Liver (tissue), 9 donors: Measurements from ENCODE around the gene IQCE. TPM values are rescaled to one million over a fixed set of nuclear protein-coding genes. Genes with fewer than 3 reads are reported as not detected.

ENCODE experiments used
- DNase-seq: peaks from one replicate; pipeline ENCODE4 v3.0.0-alpha.2; 2017; ENCODE audit warnings: low spot score
- H3K27ac ChIP-seq, 2 donors: one replicate each; pipeline ENCODE4 v1.7.0; 2013; ENCODE audit warnings: inconsistent platforms in 2 of 2, low read length in 2 of 2, control low read depth in 1 of 2, low read depth in 1 of 2, mild to moderate bottlenecking in 1 of 2
- H3K27me3 ChIP-seq, 4 donors: one replicate each; pipeline versions ENCODE4 v1.6.1 to v1.7.0; 2013; ENCODE audit warnings: low read length in 3 of 4, inconsistent platforms in 1 of 4, mild to moderate bottlenecking in 1 of 4, moderate library complexity in 1 of 4; ENCODE audit not compliant: control insufficient read depth in 4 of 4, insufficient read depth in 4 of 4
- H3K36me3 ChIP-seq, 4 donors: one replicate each; pipeline versions ENCODE4 v1.6.1 to v1.7.0; 2013; ENCODE audit warnings: low read length in 3 of 4, mild to moderate bottlenecking in 3 of 4, low read depth in 1 of 4, moderate library complexity in 1 of 4; ENCODE audit not compliant: control insufficient read depth in 4 of 4, insufficient read depth in 3 of 4
- H3K4me1 ChIP-seq, 4 donors: one replicate each; pipeline versions ENCODE4 v1.6.1 to v1.7.0; 2013; ENCODE audit warnings: low read length in 3 of 4, mild to moderate bottlenecking in 3 of 4, moderate library complexity in 1 of 4; ENCODE audit not compliant: control insufficient read depth in 4 of 4, insufficient read depth in 4 of 4
- H3K4me3 ChIP-seq, 3 donors: one replicate each; pipeline versions ENCODE4 v1.6.1 to v1.7.0; 2013; ENCODE audit warnings: low read length in 3 of 3, control low read depth in 1 of 3, low read depth in 1 of 3, mild to moderate bottlenecking in 1 of 3
- H3K9ac ChIP-seq, 2 donors: one replicate each; pipeline ENCODE4 v1.7.0; 2013; ENCODE audit warnings: low read length in 2 of 2, mild to moderate bottlenecking in 2 of 2, moderate library complexity in 2 of 2, control low read depth in 1 of 2, low read depth in 1 of 2
- H3K9me3 ChIP-seq, 4 donors: one replicate each; pipeline versions ENCODE4 v1.6.1 to v1.7.0; 2013; ENCODE audit warnings: low read length in 3 of 4; ENCODE audit not compliant: control insufficient read depth in 4 of 4
- CTCF ChIP-seq: fragments of 150-350 bp; IDR thresholded peaks from 2 replicates; pipeline ENCODE4 v1.5.1; 2017; ENCODE audit warnings: improper control_type of control experiment, low read depth, low read length; ENCODE audit not compliant: missing input control
- GABPA ChIP-seq, 2 donors: IDR thresholded peaks in 1 of 2; conservative IDR thresholded peaks in 1 of 2; 2 replicates each; pipeline ENCODE4 v1.6.1; 2016; ENCODE audit warnings: antibody characterized with exemption in 2 of 2, mild to moderate bottlenecking in 1 of 2, moderate library complexity in 1 of 2
- HNF4A ChIP-seq, 2 donors: conservative IDR thresholded peaks; 2 replicates each; pipeline ENCODE4 v1.6.1; 2016; ENCODE audit warnings: antibody characterized with exemption in 2 of 2, mild to moderate bottlenecking in 2 of 2
- HNF4G ChIP-seq: IDR thresholded peaks from 2 replicates; pipeline ENCODE4 v1.6.1; 2016; ENCODE audit warnings: antibody characterized with exemption
- JUND ChIP-seq, 2 donors: IDR thresholded peaks; 2 replicates each; pipeline ENCODE4 v1.6.1; 2016; ENCODE audit warnings: antibody characterized with exemption in 2 of 2
- NR2F2 ChIP-seq: IDR thresholded peaks from 2 replicates; pipeline ENCODE4 v1.6.1; 2016; ENCODE audit warnings: antibody characterized with exemption
- SP1 ChIP-seq: IDR thresholded peaks from 2 replicates; pipeline ENCODE4 v1.6.1; 2018; ENCODE audit warnings: antibody characterized with exemption, mild to moderate bottlenecking
- TAF1 ChIP-seq: conservative IDR thresholded peaks from 2 replicates; pipeline ENCODE4 v1.6.1; 2016; ENCODE audit warnings: antibody characterized with exemption, mild to moderate bottlenecking
- YY1 ChIP-seq: IDR thresholded peaks from 2 replicates; pipeline ENCODE4 v1.6.1; 2016; ENCODE audit warnings: antibody characterized with exemption, mild to moderate bottlenecking
- WGBS: extraction: QIAGEN DNeasy Blood & Tissue Kit; methylation state at CpG from one replicate; pipeline ENCODE4 v1.1.7; 2013; 5-methylcytosine and 5-hydroxymethylcytosine counted together
- polyA plus RNA-seq, 2 donors: library from polyadenylated mRNA; stranded (reverse) in 1 of 2; unstranded in 1 of 2; fragments of 200-250 nt in 1 of 2; fragments of >200 nt in 1 of 2; fragmentation: Nextera tagmentation in 1 of 2; extraction: Ambion mirVana in 1 of 2; gene quantifications; one replicate each; pipeline versions ENCODE4 v1.2.1 to v1.2.3, GENCODE V29; 2013 to 2015
- total RNA-seq, 2 donors: library from RNA; depleted of rRNA; stranded (reverse); fragments of >200 nt; gene quantifications; one replicate each; pipeline ENCODE4 v1.2.3, GENCODE V29; 2014
- TF ChIP-seq, protein P1 (sequence below): IDR thresholded peaks from 2 replicates; pipeline ENCODE4 v1.6.1; 2016; ENCODE audit warnings: antibody characterized with exemption, mild to moderate bottlenecking
- TF ChIP-seq, protein P2 (sequence below): IDR thresholded peaks from 2 replicates; pipeline ENCODE4 v1.6.1; 2016; ENCODE audit warnings: antibody characterized with exemption
- donor health status: healthy.
- donor health status: healthy.
- donor health status: healthy.
- donor health status: healthy.
- donor health status: healthy.

The IQCE gene
- total and polyA plus RNA-seq, 4 donors: 2.1 to 5.9 (median 3.6) TPM

GRCh38 chr7:2521952-2522591 is 36.7 kb upstream of the IQCE start:
- TF ChIP-seq, protein P1, sequence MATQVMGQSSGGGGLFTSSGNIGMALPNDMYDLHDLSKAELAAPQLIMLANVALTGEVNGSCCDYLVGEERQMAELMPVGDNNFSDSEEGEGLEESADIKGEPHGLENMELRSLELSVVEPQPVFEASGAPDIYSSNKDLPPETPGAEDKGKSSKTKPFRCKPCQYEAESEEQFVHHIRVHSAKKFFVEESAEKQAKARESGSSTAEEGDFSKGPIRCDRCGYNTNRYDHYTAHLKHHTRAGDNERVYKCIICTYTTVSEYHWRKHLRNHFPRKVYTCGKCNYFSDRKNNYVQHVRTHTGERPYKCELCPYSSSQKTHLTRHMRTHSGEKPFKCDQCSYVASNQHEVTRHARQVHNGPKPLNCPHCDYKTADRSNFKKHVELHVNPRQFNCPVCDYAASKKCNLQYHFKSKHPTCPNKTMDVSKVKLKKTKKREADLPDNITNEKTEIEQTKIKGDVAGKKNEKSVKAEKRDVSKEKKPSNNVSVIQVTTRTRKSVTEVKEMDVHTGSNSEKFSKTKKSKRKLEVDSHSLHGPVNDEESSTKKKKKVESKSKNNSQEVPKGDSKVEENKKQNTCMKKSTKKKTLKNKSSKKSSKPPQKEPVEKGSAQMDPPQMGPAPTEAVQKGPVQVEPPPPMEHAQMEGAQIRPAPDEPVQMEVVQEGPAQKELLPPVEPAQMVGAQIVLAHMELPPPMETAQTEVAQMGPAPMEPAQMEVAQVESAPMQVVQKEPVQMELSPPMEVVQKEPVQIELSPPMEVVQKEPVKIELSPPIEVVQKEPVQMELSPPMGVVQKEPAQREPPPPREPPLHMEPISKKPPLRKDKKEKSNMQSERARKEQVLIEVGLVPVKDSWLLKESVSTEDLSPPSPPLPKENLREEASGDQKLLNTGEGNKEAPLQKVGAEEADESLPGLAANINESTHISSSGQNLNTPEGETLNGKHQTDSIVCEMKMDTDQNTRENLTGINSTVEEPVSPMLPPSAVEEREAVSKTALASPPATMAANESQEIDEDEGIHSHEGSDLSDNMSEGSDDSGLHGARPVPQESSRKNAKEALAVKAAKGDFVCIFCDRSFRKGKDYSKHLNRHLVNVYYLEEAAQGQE: no peak
- TF ChIP-seq NR2F2: peak; percentile 15
- Histone ChIP-seq H3K9ac (no peak overlapping the region), H3K9me3 (no peaks in the 10 kb centered on the region), H3K36me3 (no peaks in the 10 kb centered on the region), H3K4me3 (peak overlapping the region in 1 of 3 donors; percentile 59), H3K4me1 (peaks cover 2 to 32% (median 11%) of the 10 kb centered on the region in 4 donors), H3K27me3 (no peaks in the 10 kb centered on the region), H3K27ac (no peak overlapping the region)
- DNase-seq: no peak
- 16% methylated on average over 17 of the region's 17 CpGs for WGBS

GRCh38 chr7:2522780-2523433 is 35.9 kb upstream of the IQCE start:
- H3K9ac ChIP-seq: no peak overlapping the region
- peaks cover 2 to 34% (median 11%) of the 10 kb centered on the region in 4 donors for H3K4me1 ChIP-seq
- H3K36me3 ChIP-seq: no peaks in the 10 kb centered on the region
- peak overlapping the region in 1 of 2 donors; percentile 28 for H3K27ac ChIP-seq
- WGBS: 61% methylated on average over 19 of the region's 19 CpGs
- TF ChIP-seq GABPA (IDR thresholded peaks at IDR 0.05 in 1 of 2, conservative IDR thresholded peaks at IDR 0.05 in 1 of 2) (no peak), JUND (IDR thresholded peaks at IDR 0.05) (no peak), TAF1 (no peak), SP1 (no peak)
- no peaks in the 10 kb centered on the region for H3K9me3 ChIP-seq
- H3K27me3 ChIP-seq: no peaks in the 10 kb centered on the region
- no peak for DNase-seq
- peak overlapping the region in 1 of 3 donors; percentile 59 for H3K4me3 ChIP-seq

GRCh38 chr7:2523461-2523936 is 35.3 kb upstream of the IQCE start:
- 55% methylated on average over 22 of the region's 22 CpGs for WGBS
- H3K36me3 ChIP-seq: no peaks in the 10 kb centered on the region
- DNase-seq: no peak

More at GRCh38 chr7:2523461-2523936, 35.3 kb upstream of the IQCE start:
- Histone ChIP-seq H3K27me3 (no peaks in the 10 kb centered on the region), H3K9ac (no peak overlapping the region), H3K9me3 (no peaks in the 10 kb centered on the region), H3K4me3 (no peak overlapping the region), H3K27ac (peak overlapping the region in 1 of 2 donors; percentile 7), H3K4me1 (peaks cover 2 to 37% (median 11%) of the 10 kb centered on the region in 4 donors)
- no peak for TF ChIP-seq CTCF
- no peak for TF ChIP-seq TAF1
- TF ChIP-seq SP1: no peak
- no peak for TF ChIP-seq HNF4A (conservative IDR thresholded peaks at IDR 0.05)
- TF ChIP-seq, protein P2, sequence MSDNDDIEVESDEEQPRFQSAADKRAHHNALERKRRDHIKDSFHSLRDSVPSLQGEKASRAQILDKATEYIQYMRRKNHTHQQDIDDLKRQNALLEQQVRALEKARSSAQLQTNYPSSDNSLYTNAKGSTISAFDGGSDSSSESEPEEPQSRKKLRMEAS: no peak
- no peak for TF ChIP-seq JUND (IDR thresholded peaks at IDR 0.05)
- TF ChIP-seq YY1: no peak
- TF ChIP-seq HNF4G: no peak
